NCI-H526 (cell line): Measurements from ENCODE around the gene SLC6A4.
A peak's percentile ranks its signal among the peaks of the same experiment; 100 is the strongest.
"Not testable (repeated sequence)": the region's sequence is repeated elsewhere in the genome, so short reads cannot be mapped to it uniquely, and the experiment has no call there.

ENCODE experiments used
- DNase-seq, 2 experiments: peaks; one replicate each; lab custom pipeline; 2025; lab: John Stamatoyannopoulos, UW

Gene SLC6A4

GRCh38 chr17:30238387-30239088 lies 3.0 kb upstream of the SLC6A4 start:
- DNase-seq: no peak

- no peak for DNase-seq
Observed at GRCh38 chr17:30238003-30238344, 2.5 kb upstream of the SLC6A4 start.

GRCh38 chr17:30237296-30238002 lies 2.0 kb upstream of the SLC6A4 start:
- DNase-seq: no peak

GRCh38 chr17:30236766-30237165 lies 1.3 kb upstream of the SLC6A4 start:
- peak in 1 of 2 experiments; percentile 77 for DNase-seq

- no peak for DNase-seq
Observed at GRCh38 chr17:30236297-30236624, 764 bp upstream of the SLC6A4 start.

GRCh38 chr17:30234964-30235363 lies 533 bp downstream of the SLC6A4 start:
- peak; percentile 23 to 66 for DNase-seq

GRCh38 chr17:30234296-30234695 lies 1.2 kb downstream of the SLC6A4 start:
- no peak for DNase-seq

- DNase-seq: peak in 1 of 2 experiments; percentile 29
Observed at GRCh38 chr17:30232824-30233427, 2.6 kb downstream of the SLC6A4 start.

- no peak for DNase-seq
Observed at GRCh38 chr17:30232015-30232823, 3.3 kb downstream of the SLC6A4 start.

- DNase-seq: no peak
Observed at GRCh38 chr17:30230596-30231125, 4.8 kb downstream of the SLC6A4 start.

GRCh38 chr17:30230009-30230408 lies 5.5 kb downstream of the SLC6A4 start:
- DNase-seq: not testable (repeated sequence)

- DNase-seq: no peak
Observed at GRCh38 chr17:30229012-30229411, 6.5 kb downstream of the SLC6A4 start.

- no peak for DNase-seq
Observed at GRCh38 chr17:30228011-30228410, 7.5 kb downstream of the SLC6A4 start.

GRCh38 chr17:30226878-30227277 lies 8.6 kb downstream of the SLC6A4 start:
- DNase-seq: peak in 1 of 2 experiments; percentile 21

GRCh38 chr17:30225919-30226553 lies 9.5 kb downstream of the SLC6A4 start:
- no peak for DNase-seq

GRCh38 chr17:30225112-30225511 lies 10.4 kb downstream of the SLC6A4 start:
- no peak for DNase-seq

- DNase-seq: no peak
Observed at GRCh38 chr17:30224419-30224960, 11.0 kb downstream of the SLC6A4 start.

GRCh38 chr17:30222721-30223175 lies 12.7 kb downstream of the SLC6A4 start:
- DNase-seq: peak in 1 of 2 experiments; percentile 56

- DNase-seq: no peak
Observed at GRCh38 chr17:30222251-30222650, 13.2 kb downstream of the SLC6A4 start.

GRCh38 chr17:30221346-30221745 lies 14.2 kb downstream of the SLC6A4 start:
- no peak for DNase-seq

- no peak for DNase-seq
Observed at GRCh38 chr17:30220414-30220813, 15.1 kb downstream of the SLC6A4 start.
